NT2/D1 (cell line): ENCODE measurements around the gene ROR2.

Experiments
- DNase-seq: peaks from one replicate; pipeline ENCODE4 v3.0.0-alpha.2; 2011; ENCODE audit warnings: low read depth, low spot score
- H3K27me3 ChIP-seq: 2 replicates; pipeline ENCODE4 v1.6.0; 2011; ENCODE audit warnings: mild to moderate bottlenecking; ENCODE audit not compliant: insufficient read length, insufficient read depth
- H3K36me3 ChIP-seq: 2 replicates; pipeline ENCODE4 v1.6.1; 2011; ENCODE audit warnings: mild to moderate bottlenecking, low read length, mixed read lengths; ENCODE audit not compliant: insufficient read depth, insufficient read length
- H3K4me1 ChIP-seq: 2 replicates; pipeline ENCODE4 v1.5.1; 2011; ENCODE audit not compliant: insufficient read depth, insufficient read length
- H3K4me3 ChIP-seq: 2 replicates; pipeline ENCODE4 v1.5.1; 2011; ENCODE audit warnings: low read depth; ENCODE audit not compliant: insufficient read length
- H3K9ac ChIP-seq: 2 replicates; pipeline ENCODE4 v1.6.0; 2011; ENCODE audit warnings: low read depth; ENCODE audit not compliant: insufficient read length
- H3K9me3 ChIP-seq: 2 replicates; pipeline ENCODE4 v1.5.1; 2011; ENCODE audit warnings: mild to moderate bottlenecking, low read length; ENCODE audit not compliant: insufficient read depth
- SUZ12 ChIP-seq: IDR thresholded peaks from 2 replicates; pipeline ENCODE4 v1.6.1; 2011; ENCODE audit not compliant: insufficient read length, insufficient read depth; ENCODE audit errors: extremely low read depth
- YY1 ChIP-seq: IDR thresholded peaks from 2 replicates; pipeline ENCODE4 v1.6.1; 2011; ENCODE audit not compliant: insufficient read length, insufficient read depth
- ZNF274 ChIP-seq: IDR thresholded peaks from 2 replicates; pipeline ENCODE4 v1.6.1; 2011; ENCODE audit warnings: mild to moderate bottlenecking, low read depth, low read length

The ROR2 gene

GRCh38 chr9:91843093-91843492, 106.9 kb downstream of the ROR2 start:
- no peak for TF ChIP-seq YY1
- no peak for TF ChIP-seq SUZ12
- no peak for TF ChIP-seq ZNF274
- DNase-seq: no peak
- H3K4me3 ChIP-seq: no peak overlapping the region
- H3K4me1 ChIP-seq: peaks cover 11% of the 10 kb centered on the region
- H3K27me3 ChIP-seq: no peaks in the 10 kb centered on the region
- no peaks in the 10 kb centered on the region for H3K36me3 ChIP-seq
- no peak overlapping the region for H3K9ac ChIP-seq
- no peaks in the 10 kb centered on the region for H3K9me3 ChIP-seq

DNA sequence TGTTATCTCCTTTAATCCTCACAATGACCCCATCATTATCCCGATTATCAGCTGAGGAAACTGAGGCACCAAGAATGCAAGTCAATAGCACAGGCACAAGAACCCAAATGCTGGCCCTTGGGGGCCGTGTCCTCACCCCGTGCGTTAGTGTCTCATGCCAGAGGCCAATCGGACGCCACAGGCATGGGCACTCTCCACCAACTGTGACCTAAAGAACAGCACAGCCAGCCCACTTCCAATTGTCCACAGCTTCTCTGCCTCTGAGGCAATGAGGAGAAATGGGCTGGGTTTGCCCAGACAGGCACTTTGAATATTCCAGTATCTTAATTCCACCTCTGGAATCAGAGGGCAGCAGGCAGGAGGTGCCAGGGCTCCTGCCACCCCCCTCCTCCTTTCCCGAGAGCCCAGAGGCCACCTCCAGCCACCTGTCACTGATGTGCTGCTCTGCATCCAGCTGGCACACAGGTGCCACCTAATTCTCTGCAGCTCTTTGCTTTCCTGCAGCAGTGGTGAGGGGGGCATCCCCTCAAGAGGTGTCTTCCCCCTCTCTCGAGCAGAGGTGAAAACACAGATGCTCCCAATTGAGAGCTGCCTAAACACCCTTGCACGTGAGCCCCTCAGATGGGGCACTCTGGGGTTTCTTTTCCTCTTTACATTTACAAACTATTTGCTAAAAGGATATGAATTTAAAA, 107.5 kb downstream of the ROR2 start:
- Histone ChIP-seq H3K27me3 (no peaks in the 10 kb centered on the region), H3K36me3 (no peaks in the 10 kb centered on the region), H3K9ac (no peak overlapping the region), H3K4me1 (peaks cover 11% of the 10 kb centered on the region), H3K9me3 (no peaks in the 10 kb centered on the region), H3K4me3 (no peak overlapping the region)
- TF ChIP-seq SUZ12: no peak
- no peak for TF ChIP-seq ZNF274
- no peak for TF ChIP-seq YY1
- no peak for DNase-seq

DNA sequence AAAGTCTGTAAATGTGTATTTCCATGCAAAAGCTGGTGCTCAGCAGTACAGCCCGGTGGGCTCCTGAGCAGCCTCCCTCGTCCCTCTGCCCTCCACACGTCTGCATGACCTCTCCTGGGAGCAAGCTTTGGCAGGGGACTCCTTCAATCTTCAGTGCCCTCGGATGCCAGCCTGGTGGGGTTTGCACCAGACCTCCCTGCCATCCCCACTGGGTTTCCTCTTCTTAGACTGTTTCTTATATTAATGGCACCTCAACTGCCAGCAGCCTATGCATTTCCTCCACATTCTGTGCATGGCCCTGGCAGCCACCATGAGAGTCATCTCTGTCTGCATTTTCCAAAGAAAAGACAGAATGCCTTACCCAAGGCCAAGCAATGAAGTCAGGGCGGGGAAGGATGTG, 108.4 kb downstream of the ROR2 start:
- TF ChIP-seq ZNF274 (no peak), SUZ12 (no peak), YY1 (no peak)
- no peaks in the 10 kb centered on the region for H3K9me3 ChIP-seq
- H3K4me1 ChIP-seq: peaks cover 12% of the 10 kb centered on the region
- no peaks in the 10 kb centered on the region for H3K36me3 ChIP-seq
- no peak overlapping the region for H3K9ac ChIP-seq
- H3K4me3 ChIP-seq: no peak overlapping the region
- no peak for DNase-seq
- H3K27me3 ChIP-seq: no peaks in the 10 kb centered on the region

DNA sequence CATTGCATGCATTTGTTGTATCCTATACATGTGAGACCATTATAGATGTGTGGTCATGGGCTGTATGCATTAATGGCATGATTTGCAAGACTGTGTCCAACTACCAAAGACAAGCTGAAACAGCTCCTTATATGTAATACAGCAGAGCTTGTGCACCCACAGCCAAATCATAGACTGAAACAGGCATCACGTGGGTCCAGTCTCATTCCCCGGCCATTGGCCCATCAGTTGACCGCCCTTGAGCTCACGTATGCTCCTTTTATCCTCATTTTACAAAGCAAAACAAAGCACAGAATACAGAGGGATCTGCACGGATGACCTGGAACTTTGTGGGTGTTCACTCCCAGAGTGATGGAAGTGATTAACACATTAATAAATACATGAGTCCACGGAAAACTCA, 109.1 kb downstream of the ROR2 start:
- TF ChIP-seq YY1 (no peak), ZNF274 (no peak), SUZ12 (no peak)
- no peak for DNase-seq
- Histone ChIP-seq H3K36me3 (no peaks in the 10 kb centered on the region), H3K9ac (no peak overlapping the region), H3K4me1 (peaks cover 13% of the 10 kb centered on the region), H3K4me3 (no peak overlapping the region), H3K27me3 (no peaks in the 10 kb centered on the region), H3K9me3 (no peaks in the 10 kb centered on the region)

GRCh38 chr9:91840469-91840868, 109.6 kb downstream of the ROR2 start:
- Histone ChIP-seq H3K36me3 (no peaks in the 10 kb centered on the region), H3K4me3 (no peak overlapping the region), H3K4me1 (peaks cover 13% of the 10 kb centered on the region), H3K27me3 (no peaks in the 10 kb centered on the region), H3K9ac (no peak overlapping the region), H3K9me3 (no peaks in the 10 kb centered on the region)
- no peak for TF ChIP-seq YY1
- TF ChIP-seq ZNF274: no peak
- no peak for TF ChIP-seq SUZ12
- DNase-seq: no peak

DNA sequence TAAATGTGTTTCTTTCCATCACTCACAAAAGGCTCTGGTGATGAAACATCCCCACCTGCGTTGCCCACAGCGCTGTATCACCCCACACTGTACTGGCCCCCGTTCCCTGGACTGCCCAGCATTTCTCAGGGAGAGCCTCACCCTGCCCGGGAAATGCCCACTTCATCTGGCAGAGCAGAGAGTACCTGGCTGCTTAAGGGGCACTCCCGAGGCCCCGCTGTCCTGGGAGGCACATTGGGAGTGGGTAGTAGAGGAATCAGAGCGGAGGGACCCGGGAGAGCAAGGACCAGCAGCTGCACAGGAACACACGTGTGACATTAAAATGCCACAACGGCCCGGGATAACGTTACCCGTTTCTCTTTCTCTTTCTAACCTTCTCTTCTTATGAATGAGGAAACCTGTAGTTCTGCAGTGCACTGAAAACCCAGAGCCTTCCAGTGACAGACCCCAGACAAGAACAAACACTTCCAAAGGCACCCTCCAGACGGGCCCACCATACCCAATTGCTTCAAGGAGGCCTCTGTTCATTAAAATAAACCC, 110.0 kb downstream of the ROR2 start:
- Histone ChIP-seq H3K9me3 (no peaks in the 10 kb centered on the region), H3K9ac (no peak overlapping the region), H3K4me1 (peaks cover 13% of the 10 kb centered on the region), H3K36me3 (no peaks in the 10 kb centered on the region), H3K27me3 (no peaks in the 10 kb centered on the region), H3K4me3 (no peak overlapping the region)
- DNase-seq: no peak
- TF ChIP-seq YY1 (no peak), SUZ12 (no peak), ZNF274 (no peak)

DNA sequence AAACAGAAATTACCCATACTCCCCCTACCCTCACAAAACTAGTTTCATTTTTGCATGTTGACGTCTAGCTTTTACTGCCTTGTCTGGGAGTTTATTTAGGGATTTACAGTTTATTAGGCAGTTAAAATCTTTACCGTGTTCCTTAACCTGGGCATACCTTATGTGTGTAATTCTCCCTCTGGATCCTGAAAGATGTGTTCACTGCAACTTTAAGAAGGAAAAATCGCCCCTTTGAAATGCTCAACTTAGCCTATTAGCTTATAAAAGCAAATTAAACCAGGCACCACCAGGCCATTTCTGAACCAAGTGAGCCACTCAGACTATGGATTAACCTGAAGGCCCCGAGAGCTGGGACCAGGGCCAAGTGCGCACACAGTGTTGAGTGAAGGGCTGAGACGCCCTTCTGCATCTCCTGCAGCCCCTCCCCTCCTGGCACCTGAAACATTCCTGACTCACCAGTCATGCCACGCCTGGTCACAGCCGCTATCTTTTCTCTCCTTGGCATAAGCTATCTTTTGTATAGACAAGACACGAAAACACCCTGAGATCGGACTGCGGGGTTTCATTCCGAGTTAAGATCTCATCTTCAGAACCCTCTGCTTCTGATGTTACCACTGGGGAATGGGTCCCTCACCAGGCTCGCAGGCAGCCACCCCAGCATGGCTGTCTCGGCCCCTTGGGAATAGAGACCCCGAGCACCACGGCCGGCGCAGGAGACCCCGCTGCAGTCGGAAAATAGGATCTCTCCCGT, 111.9 kb downstream of the ROR2 start:
- no peak for DNase-seq
- no peaks in the 10 kb centered on the region for H3K9me3 ChIP-seq
- H3K9ac ChIP-seq: peak overlapping the region; percentile 9
- TF ChIP-seq YY1 (no peak), ZNF274 (no peak), SUZ12 (no peak)
- H3K4me3 ChIP-seq: no peak overlapping the region
- no peaks in the 10 kb centered on the region for H3K36me3 ChIP-seq
- no peaks in the 10 kb centered on the region for H3K27me3 ChIP-seq
- peaks cover 16% of the 10 kb centered on the region for H3K4me1 ChIP-seq
